NCI-H1436 treated with DMSO at 0.1 percent for 48 hours (cell line): ENCODE results near the gene PSMA4.
"Not testable (repeated sequence)": the region's sequence is repeated elsewhere in the genome, so short reads cannot be mapped to it uniquely, and the experiment has no call there.

ENCODE experiments used
- DNase-seq: peaks from one replicate; lab custom pipeline; 2025; lab: John Stamatoyannopoulos, UW

PSMA4 gene

DNA sequence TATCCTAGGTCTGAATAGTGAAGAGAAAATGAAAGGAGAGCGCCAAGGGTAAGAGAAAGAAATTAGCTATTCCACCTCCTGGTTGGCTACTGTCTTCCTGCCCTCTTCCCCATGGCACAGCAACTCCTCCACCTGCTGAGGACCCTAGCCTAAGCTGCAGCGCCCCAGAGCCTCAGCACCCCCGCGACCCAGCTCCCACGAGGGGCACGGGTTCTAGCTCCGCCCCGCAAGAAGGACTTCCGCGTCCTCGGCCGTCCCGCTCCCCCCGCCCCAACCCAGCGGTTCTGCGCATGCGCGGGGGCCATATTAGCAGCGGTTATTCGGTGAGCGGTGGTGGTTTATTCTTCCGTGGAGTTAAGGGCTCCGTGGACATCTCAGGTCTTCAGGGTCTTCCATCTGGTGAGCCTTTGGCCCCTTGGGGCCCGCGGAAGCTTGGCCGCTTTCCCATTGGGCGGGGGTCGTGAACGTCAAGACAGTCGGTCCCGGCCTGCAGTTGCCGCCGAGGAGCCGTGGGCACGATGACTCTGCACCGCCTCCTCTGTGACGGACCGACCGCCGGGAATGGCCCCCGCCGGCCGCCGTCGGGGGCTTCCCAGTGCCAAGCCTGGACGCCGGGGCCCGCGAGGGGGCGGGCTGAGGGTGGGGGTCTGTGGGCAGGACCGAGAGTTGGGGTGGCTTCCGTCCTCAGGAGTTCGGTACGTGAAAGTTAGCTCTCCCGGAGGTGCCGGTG, at the start of gene PSMA4:
Gene PSMA4 (plus strand): TSS at position 304 of the 730 bp plus-strand sequence. CDS start 1,484 bp downstream, outside the sequence.
- DNase-seq = peak; percentile 24

DNA sequence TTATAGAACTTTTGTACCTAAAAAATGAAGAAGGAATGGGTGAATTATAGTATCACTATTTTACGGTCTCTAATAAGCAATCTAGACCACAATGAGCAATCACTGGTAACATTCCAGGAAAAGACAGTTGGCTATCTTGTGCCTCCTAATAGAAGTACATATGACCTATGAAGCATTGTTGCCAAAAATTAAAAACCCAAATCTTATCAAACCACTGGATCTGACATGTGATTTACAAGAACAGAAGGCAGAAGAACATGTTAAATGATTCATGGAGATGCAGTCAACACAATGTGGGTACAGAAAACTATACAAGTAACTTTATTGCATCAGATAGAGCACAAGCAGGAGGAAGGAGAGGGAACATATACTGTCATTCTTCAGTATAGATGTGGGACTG, 47.4 kb upstream of the PSMA4 start:
- DNase-seq = no peak

DNA sequence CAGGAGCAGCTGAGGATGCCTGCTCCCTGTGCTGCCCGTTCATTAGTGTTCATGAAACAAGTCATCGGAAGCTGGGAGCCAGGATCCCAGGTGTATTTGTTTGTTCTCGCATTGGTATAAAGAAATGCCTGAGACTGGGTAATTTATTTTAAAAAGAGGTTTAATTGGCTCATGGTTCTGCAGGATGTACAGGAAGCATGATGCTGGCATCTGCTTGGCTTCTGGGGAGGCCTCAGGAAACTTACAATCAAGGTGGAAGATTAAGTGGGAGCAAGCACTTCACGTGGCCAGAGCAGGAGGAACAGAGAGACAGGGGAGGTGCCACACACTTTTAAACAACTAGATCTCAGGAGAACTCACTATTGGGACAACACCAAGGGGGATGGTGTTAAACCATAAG, 38.4 kb upstream of the PSMA4 start:
- no peak for DNase-seq

DNA sequence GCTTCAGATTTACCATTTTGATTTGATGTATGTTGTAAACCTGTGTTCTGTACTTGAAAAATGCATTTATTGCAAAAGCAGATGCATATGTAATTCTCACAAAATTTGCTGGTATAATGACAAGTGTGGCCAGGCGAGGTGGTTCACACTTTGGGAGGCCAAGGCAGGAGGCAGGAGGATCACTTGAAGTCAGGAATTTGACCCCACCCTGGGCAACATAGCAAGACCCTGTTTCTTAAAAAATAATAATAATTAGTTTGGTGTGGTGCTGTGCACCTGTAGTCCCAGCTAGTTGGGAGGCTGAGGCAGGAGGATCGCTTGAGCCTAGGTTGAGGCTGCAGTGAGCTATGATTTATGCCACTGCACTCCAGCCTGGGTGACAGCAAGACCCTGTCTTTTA, 37.6 kb upstream of the PSMA4 start:
- DNase-seq = no peak

DNA sequence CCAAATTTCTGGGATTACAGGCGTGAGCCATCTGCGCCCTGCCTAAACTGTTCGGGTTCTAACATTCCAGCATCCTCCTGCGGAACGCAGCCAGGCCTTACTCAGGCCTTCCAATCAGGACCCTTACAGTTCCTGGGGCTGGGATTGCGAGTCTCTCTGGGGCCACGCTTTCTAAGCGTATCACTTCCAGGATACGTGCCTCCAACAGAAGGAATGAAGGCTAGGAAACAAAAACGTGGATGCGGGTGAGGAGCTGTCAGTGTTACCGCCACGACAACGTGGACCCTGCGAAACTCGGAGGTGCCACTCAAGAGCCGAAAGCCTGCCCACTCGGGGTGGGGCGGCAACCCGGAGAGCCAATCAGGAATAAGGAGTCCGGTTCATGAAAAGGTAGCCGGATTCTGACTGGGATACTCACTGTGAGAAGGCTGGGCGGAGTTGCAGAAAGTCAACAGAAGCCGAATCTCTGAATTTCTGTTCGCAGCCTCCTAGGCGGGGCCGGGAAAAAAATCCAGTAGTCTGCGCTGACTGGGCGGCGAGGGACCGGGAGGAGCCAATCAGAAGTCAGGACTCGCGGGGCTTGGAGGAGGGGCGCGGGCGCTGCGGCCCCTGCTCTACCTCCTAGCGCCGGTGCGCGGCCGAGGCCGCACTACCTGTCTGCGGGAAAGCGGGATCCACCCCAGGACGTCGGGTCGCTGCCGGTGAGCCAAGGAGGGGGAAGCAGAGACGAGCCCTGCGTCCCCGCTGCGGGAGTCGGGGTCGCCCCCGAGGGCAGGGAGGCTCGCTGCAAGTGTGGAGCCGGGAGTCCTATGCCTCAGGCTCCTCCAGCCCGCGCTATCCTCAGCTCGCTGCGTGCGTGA, 33.0 kb upstream of the PSMA4 start, which contains the start of gene HYKK:
Gene HYKK (plus strand): TSS at position 607 of the 860 bp plus-strand sequence. CDS start 5,512 bp downstream, outside the sequence.
- peak; percentile 93 for DNase-seq

DNA sequence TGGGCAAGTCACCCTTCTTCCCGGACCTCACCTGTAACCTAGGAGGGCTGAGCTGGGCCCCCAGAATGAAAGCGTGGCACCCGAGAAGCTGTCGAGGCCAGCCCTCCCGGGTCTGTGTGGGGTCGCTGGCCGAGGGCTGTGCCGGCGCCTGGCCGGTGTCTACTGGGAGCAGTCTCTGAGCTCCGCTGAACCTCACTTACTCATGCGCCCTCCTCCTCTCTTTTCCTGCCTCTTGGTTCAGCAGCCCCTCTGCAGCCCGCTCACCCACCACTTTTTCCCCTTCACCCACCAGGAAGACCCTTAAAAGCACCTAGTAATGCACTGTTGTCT, 32.4 kb upstream of the PSMA4 start:
- no peak for DNase-seq

DNA sequence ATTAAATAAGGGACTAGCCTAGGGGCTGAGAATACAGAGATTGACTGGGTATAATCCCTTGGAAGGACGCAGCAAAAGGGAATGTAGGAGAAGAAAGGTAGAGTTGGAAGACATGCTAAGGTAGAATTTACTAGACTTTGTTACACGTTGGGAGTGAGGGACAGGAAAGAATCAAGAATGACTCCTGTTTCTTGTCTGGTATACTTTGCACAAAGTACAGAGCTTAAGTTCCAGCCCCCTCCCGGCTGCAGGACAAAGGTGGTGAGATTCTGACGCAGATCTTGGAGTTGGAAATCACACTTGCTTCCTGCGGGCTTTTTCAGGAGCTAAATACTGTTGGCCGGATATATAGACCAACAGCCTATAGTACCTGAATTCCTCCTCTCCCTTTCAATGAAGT, 32.0 kb upstream of the PSMA4 start:
- no peak for DNase-seq

DNA sequence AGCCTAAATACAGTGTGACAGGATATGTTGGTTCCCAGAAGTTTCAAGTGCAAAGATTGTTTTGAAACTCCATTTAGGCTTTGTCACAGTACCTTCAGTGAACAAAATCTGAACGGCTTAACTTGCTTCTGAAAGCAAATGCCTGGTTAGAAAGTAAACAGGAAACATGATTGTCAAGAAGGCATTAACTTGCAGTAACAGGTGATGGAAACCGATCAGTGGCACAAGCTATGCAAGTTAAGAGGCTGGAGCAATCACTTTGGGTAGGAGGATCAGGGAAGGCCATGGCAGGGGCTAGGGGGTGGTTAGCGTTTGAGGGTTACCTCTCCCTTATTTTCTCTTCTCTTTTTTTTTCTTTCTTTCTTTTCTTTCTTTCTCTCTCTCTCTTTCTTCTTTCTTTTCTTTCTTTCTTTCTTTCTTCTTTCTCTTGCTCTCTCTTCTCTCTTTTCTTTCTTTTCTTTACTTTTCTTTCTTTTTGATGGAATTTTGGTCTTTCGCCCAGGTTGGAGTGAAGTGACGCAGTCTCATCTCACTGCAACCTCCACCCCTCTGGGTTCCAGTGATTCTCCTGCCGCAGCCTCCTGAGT, 30.4 kb upstream of the PSMA4 start:
- DNase-seq = no peak

DNA sequence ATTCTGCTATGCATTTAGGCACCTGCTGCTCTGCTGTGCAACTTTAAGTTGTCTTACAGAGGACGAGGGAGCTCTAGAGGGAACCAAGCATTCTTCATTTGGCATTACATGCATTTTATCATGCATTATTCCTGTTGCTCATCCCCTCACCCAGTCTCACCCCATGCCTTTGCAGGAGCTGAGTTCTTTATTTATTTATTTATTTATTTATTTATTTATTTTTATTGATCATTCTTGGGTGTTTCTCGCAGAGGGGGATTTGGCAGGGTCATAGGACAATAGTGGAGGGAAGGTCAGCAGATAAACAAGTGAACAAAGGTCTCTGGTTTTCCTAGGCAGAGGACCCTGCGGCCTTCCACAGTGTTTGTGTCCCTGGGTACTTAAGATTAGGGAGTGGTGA, 20.2 kb upstream of the PSMA4 start:
- DNase-seq = not testable (repeated sequence)

DNA sequence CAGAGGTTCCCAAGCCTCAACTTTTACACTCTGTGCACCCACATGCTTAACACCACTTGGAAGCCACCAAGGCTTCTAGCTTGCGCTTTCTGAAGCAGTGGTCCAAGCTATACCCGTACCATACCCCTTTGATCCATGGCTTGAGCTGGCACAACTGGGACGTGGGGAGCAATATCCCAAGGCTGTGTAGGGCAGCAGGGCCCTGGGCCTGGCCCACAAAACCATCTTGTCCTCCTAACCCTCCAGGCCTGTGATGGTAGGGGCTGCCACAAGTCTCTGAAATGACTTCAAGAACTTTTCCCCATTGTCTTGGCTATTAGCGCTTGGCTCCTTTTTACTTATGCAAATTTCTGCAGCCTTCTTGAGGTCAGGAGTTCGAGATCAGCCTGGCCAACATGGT, 16.0 kb upstream of the PSMA4 start:
- DNase-seq = no peak

DNA sequence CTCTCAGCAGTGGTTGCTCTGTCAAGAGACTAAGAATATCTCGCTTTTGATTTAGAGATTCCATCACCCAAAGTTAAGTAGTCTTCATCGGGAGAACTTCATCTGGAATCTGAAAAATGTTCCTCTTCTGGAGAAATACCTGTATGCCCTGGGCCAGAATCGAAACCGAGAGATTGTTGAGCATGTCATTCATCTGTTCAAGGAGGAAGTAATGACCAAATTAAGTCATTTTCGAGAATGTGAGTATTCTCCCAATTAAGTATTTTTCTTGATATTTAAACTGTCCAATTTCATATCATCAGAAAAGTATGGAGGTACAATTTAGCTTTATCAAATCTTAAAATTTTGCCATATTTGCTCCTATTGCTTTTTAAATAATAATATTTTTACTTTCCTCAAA, 12.9 kb upstream of the PSMA4 start:
- DNase-seq = no peak

DNA sequence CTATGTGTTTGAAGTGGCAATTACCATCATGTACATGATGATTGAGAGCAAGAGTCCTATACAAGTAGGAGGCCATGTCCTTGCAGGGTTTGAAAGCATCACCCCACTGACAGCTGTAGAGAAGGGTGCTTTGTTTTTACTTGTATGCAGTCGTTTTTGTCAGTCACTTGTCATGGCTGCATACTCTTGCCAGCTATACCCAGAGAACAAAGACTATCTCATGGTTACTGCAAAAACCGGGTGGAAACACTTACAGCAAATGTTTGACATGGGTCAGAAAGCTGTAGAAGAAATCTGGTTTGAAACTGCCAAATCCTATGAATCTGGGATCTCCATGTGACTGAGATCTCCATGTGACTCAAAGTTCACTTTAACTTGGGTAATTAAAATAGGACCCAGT, 6.9 kb upstream of the PSMA4 start:
- no peak for DNase-seq

DNA sequence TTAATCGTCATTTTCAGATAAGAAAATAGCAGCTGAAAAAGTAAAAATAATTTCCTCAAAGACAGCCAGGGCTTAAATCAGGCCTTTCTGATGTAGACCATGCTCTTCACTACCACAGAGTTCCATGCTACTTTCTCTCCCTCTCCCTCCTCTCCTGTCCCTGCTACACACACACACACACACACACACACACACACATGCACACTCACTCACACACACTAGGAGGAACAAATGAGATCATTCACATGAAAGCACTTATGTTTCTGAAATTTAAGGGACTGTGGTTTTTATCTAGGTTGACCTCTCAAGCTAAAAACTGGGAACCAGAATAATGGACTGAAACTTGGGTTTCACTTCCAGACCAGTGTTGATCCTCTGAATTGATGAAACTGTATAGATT, 4.1 kb upstream of the PSMA4 start:
- DNase-seq = no peak

DNA sequence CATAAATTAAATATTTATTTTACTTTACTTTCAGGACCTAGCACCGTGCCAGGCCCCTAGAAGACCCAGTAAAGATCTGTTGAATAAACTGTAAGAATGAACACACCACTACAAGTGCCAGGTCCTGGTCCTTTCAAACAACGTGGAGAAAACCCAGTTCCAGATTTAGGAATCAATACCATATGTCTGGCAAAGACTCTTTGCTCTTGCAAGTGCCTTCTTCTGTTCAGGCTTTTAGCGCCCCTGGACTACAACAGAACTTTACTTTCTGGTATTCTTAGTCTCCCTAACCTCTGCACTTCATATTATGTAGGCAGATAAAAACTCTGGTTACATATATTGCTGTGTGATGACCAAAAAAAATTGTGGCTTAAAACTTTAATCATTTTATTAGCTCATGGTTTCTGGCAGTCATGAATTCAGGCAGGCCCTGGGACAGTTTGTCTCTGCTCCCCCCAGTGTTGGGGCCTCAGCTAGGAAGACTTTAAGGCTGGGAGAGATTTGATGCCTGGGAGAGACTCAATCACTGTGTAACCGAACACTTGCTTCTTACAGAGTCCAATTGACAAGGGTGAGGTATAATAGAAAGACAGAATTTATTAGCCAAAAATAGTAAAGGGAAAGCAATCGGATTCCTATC, 2.9 kb upstream of the PSMA4 start:
- no peak for DNase-seq

DNA sequence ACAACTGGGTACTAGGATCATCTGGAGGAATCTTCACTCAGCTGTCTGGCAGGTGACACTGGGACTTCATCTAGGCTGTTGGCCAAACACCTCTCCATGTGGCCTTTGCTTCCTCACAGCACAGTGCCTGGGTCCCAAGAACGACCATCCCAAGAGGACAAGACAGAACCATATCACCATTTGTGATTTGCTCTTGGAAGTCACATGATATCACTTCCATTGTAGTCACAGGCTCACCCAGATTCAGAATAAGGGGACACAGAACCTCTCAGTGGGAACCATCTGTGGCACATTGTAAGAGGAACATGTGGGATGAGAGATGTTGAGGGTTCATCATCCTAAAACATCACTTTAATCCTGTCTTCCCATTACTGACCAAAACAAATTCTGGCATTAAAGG, 1.9 kb upstream of the PSMA4 start:
- no peak for DNase-seq

DNA sequence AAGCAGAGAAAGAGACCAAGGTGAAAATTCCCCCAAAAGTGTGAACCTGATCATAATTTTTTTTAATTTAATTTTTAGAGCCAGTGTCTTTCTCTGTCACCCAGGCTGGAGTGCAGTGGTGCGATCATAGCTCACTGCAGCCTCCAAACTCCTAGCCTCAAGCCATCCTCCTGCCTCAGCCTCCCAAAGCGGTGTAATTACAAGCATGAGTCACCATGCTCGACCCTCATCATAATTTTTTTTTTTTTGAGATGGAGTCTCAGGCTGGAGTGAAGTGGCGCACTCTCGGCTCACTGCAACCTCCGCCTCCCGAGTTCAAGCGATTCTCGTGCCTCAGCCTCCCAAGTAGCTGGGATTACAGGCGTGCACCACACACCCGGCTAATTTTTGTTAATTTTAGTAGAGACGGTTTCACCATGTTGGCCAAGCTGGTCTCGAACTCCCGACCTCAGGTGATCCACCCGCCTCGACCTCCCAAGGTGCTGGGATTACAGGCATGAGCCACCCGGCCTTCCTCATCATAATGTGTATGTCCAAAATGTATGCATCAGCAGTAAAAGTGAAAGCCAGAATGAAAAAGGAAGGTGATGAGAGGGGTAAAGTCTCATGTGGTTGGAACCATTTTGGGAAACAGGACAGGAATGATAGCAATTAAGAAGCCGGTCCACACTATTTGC, 642 bp upstream of the PSMA4 start:
- not testable (repeated sequence) for DNase-seq

DNA sequence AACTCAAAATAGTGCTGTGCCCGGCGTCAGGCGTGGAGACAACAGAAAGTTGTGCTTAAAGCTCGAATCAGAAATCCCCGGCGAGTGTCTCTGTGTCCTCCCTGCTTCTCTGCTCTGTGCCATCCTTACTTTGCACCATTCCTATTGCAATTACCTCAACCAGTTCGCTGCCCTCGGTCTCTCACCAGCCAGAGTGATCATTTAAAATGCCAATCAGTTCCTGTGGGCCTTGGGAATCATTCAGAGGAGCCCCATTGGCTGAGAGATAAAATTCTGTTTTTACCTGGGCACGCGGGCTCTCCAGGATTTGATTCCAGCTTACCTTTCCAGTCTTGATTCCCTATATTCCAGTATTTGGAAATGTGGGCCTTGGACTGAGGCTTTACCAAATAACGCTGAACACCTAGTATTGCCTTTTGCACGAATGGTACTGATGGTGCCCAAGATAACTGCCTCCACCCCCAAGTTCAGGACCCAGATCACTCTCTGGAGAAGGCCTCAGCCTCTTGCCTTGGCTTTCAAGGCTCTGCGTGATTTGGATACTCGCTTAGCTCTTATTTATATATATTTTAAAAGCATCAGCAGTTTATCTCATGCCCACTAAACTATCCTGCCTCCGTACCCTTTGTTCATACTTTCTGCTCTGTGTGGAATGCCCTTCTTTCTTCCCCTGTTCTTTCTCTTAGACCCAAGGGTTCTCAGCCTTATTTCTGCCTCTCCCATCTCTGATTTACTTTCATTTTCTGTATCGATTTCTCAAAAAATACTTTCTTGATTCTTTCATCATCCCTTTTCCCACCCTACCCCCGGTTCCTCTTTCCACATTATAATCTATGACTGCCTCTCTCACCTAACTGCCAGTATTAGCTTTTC, 863 bp downstream of the PSMA4 start:
- no peak for DNase-seq

DNA sequence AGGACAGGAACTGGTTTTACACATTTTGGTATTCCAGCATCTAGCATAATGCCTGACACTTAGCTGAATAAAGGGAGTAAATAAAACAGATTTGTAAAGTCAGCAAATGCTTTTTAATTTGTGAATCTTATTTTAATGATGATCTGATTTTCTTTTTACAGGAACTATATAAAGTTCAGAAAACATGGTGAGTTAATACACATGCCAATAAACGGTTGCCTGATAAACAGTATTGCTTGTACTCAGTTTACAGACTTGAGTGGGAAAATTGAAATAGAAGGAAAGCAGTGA, 1.4 kb downstream of the PSMA4 start:
- DNase-seq = no peak

DNA sequence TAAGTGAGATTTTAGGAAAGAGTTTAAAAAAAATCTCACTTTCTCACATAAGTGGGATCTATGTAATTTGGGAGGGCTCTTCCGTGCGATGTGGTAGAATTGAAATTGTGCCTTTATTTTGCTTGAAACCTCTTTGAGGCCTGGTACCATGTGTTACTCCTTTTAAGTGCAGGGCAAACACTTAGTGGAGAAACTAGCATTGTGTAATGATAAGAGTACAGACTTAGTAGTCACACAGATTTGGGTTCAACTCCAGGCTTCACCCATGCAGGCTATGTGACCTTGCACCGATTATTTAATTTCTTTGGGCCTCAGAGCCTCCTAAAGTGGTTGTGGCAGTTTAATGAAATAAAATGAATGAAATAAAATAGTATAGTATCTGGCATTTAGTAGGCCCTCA, 2.4 kb downstream of the PSMA4 start:
- DNase-seq = no peak

DNA sequence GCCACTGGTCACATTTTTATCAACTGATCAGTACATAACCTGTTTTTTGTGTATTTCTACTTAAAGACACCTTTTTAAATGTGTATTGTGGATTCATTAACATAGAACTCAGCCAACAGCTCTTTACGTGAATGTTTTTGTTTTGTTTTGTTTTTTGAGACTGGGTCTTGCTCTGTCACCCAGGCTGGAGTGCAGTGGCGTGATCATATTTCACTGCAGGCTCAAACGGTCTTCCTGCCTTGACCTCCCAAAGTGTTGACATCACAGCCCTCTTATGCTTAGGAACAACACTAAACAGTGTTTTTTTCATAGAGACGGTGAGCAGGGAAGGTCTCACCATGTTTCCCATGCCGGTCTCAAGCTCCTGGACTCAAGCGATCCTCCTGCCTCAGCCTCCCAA, 9.9 kb downstream of the PSMA4 start:
- DNase-seq = no peak

DNA sequence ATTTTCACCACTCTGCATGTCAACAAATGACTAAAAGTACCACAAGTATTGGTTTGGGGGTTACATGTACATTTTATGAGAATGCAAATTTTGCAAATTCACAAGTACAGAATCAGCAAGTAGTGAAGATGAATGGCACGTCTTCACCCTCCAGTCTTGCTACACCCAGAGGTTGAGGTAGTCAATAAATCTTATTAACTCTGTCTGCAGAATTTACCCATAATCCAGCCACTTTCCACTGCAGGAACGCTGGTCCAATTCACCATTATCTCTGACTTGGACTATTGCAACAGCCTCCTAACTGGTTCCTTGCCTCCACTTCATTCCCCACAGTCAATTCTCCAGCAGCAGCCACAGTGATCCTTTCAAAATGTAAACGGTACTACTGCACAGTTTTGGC, 10.6 kb downstream of the PSMA4 start:
- no peak for DNase-seq
